ENCODE data around the gene LRCH4. TPM values are rescaled to one million over a fixed set of nuclear protein-coding genes. Genes with fewer than 3 reads are reported as not detected.
A peak's percentile ranks its signal among the peaks of the same experiment; 100 is the strongest.

Gene LRCH4
- total and polyA plus RNA-seq, 2 of the 13 experiments (the other 11 are each of a cell fraction or from before 2014, with no cell fraction given), result 7.0 to 9.3 TPM

GRCh38 chr7:100545360-100546128 lies 40.4 kb downstream of the LRCH4 start (continued):
- TF ChIP-seq JARID2 (CRISPR knock-in tag; IDR thresholded peaks at IDR 0.05; ENCODE audit: insufficient replicate concordance) (peak; percentile 53), ZNF619 (CRISPR knock-in tag; IDR thresholded peaks at IDR 0.05) (no peak), HMGXB4 (CRISPR knock-in tag; IDR thresholded peaks at IDR 0.05; ENCODE audit: borderline replicate concordance in 1 of 2, low read depth in 1 of 2) (peak; percentile 24 to 65; a peak in 2 of 4 replicates), ZBTB40 (IDR thresholded peaks at IDR 0.05) (no peak), ZBTB40 (CRISPR knock-in tag; IDR thresholded peaks at IDR 0.05) (no peak), GTF3A (CRISPR knock-in tag; conservative IDR thresholded peaks at IDR 0.05) (no peak), RXRA (CRISPR knock-in tag; IDR thresholded peaks at IDR 0.05) (peak; percentile 71), SP1 (IDR thresholded peaks at IDR 0.05) (no peak), SP1 (CRISPR knock-in tag; IDR thresholded peaks at IDR 0.05) (peak; percentile 15; the same call in 1 of the 2 replicates), BRF2 (CRISPR knock-in tag; IDR thresholded peaks at IDR 0.05) (no peak), ZNF746 (CRISPR knock-in tag; IDR thresholded peaks at IDR 0.05) (peak; percentile 54; the same call in 1 of the 2 replicates), ZFY (CRISPR knock-in tag; IDR thresholded peaks at IDR 0.05) (peak; percentile 60), ZNF629 (CRISPR knock-in tag; conservative IDR thresholded peaks at IDR 0.05) (no peak), ZSCAN20 (CRISPR knock-in tag; IDR thresholded peaks at IDR 0.05; ENCODE audit: borderline replicate concordance) (no peak)

Measured in HepG2 (cell line).